Neural cell (in vitro differentiated cells): ENCODE measurements around the gene EHHADH.

ENCODE experiments used
- EP300 ChIP-seq: fragments of 450-650 bp; conservative IDR thresholded peaks from 2 replicates; pipeline ENCODE4 v1.6.1; 2014; ENCODE audit warnings: antibody characterized with exemption, mild to moderate bottlenecking, moderate library complexity; ENCODE audit not compliant: poor library complexity, severe bottlenecking
- POLR2AphosphoS5 ChIP-seq: IDR thresholded peaks from 2 replicates; pipeline ENCODE4 v1.6.1; 2012
- TAF1 ChIP-seq: IDR thresholded peaks from 2 replicates; pipeline ENCODE4 v1.6.1; 2012; ENCODE audit warnings: low read depth
- TF ChIP-seq, protein P1 (sequence below): fragments of 450-650 bp; IDR thresholded peaks from 2 replicates; pipeline ENCODE4 v1.5.1; 2014; ENCODE audit warnings: antibody characterized with exemption, mild to moderate bottlenecking, moderate library complexity; ENCODE audit not compliant: poor library complexity, severe bottlenecking

DNA sequence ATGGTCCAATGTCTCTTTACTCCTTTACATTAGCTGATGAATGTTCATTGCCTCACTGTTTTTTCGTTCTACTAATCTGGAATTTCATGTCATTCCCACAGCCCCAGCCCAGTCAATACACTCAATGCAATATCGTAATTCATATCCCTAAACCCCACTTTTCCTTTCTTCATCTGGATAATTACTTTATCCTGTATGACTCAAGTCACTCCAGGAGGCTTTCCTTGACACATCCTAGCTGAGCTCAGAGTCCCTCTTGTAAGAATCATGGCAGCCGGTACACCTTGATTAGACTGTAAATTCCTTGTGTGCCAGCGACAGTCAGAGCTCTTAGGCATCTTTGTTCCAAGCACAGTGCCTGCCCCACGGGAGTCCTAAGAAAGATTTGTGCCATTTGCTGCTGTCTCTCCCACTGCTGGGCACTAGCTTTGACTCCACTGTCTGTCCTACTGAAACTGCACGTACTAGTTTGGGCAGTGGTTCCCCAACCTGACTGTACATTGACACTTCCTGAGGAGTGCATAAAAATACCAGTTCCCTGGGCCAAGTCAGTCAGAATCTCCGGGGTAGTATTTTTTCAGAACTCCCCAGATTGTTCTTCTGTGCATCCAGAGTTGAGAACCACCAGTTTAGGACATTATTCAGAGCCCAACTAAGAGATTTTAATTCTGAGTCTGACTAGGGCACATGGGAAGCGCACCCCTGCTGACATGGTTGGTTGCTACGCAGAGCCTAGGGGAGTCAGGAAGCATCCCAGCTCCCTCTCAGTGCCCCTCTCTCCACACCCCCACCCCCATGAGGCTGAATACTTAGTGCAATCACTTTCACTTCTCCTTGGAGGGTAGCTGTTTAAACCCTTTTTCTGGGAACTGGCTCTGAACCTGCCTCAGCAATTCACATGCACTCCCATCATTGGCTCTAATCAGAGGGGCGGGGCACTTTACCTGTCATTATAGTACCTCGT lies 81.5 kb downstream of the EHHADH start:
- TF ChIP-seq POLR2AphosphoS5 (no peak), EP300 (no peak), TAF1 (no peak)
- TF ChIP-seq, protein P1, sequence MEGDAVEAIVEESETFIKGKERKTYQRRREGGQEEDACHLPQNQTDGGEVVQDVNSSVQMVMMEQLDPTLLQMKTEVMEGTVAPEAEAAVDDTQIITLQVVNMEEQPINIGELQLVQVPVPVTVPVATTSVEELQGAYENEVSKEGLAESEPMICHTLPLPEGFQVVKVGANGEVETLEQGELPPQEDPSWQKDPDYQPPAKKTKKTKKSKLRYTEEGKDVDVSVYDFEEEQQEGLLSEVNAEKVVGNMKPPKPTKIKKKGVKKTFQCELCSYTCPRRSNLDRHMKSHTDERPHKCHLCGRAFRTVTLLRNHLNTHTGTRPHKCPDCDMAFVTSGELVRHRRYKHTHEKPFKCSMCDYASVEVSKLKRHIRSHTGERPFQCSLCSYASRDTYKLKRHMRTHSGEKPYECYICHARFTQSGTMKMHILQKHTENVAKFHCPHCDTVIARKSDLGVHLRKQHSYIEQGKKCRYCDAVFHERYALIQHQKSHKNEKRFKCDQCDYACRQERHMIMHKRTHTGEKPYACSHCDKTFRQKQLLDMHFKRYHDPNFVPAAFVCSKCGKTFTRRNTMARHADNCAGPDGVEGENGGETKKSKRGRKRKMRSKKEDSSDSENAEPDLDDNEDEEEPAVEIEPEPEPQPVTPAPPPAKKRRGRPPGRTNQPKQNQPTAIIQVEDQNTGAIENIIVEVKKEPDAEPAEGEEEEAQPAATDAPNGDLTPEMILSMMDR = no peak
